Bone marrow (tissue), 2 donors: ENCODE measurements around the gene AMBRA1.

Source experiments
- DNase-seq, 2 donors: peaks; one replicate each; lab custom pipeline; 2025; lab: John Stamatoyannopoulos, UW

AMBRA1 gene

DNA sequence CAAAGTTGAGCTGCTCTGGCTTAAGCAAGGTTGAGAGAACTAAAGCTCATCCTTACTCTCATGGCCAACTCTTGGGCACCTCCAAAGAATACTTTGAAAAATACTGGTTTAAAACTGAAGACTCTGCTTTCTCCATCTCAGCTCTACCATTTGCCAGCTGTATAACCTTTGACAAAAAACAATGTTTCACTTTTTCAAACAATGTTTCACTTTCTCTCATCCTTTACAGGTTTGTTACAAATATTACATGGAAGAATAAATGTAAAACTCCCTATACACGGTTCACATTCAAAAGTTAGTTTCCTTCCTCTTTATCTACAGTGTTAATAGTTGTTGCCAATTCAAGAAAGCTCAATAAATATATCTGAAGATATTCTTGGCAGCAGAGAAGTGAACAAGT, 19.2 kb downstream of the AMBRA1 start:
- DNase-seq, result no peak

DNA sequence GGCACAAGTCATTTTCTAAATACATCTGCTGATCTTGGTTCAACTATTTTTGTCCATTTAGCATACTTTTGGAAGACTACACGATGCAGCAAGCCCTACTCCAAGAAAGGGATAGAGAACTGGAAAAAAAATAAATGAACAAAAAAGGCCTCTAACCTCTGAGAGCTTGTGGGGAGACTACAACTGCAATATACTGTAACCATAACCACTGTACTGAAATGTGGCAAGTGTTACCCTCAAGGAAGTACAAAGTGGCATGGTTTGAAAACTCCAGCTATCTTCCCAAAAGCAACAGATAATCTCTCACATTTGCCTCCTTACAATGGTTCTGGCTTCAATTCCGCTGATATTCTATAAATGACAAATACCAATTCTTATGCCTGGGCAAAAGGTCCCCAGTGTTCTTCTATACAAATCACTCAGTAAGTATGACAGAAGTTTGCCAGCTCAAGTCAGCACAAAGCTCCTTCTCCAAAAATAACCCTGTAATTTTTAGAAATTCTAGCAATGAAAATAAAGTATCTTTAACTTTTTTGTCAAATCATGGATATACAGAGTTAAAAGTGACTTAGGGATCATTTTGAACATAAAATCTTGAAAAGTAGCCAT, 22.9 kb downstream of the AMBRA1 start:
- DNase-seq, result no peak

DNA sequence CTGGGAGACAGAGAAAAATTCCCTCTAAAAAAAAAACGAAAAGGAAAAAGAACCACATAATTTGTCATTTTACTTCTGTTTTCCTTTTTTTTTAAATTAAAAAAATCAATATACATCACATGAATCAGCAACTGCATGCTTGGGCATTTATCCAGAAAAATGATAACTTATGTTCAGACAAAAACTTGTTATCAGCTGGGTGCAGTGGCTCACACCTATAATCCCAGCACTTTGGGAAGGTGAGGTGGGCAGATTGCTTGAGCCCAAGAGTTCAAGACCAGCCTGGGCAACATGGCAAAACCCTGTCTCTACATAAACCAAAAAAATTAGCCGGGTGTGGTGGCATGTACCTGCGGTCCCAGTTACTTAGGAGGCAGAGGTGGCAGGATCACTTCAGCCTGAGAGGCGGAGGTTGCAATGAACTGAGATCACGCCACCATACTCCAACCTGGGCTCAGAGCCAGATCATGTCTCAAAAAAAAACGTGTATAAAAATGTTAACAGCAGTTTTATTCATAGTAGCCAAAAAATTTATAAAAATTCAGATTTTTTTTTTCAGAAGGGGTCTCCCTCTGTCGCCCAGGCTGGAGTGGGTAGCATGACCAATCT, 28.5 kb downstream of the AMBRA1 start:
- no peak for DNase-seq

DNA sequence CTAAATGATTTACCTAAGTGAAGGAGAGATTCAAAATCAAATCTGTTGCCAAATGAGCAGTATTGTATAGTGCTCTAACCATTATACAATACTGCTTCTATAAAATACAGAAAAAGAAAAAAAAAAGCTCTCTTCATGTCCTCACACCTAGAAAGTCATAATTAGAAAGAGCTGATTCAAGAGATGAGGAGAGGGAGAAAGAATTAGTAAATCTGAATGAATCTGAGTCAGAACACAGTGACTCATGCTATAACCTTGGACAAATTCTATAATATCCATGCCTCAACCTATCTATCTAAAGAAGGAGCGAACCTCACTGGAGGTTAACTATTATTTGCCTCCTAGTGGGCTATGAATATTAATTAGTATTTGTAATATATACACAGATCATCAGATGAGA, 29.4 kb downstream of the AMBRA1 start:
- DNase-seq, result no peak

DNA sequence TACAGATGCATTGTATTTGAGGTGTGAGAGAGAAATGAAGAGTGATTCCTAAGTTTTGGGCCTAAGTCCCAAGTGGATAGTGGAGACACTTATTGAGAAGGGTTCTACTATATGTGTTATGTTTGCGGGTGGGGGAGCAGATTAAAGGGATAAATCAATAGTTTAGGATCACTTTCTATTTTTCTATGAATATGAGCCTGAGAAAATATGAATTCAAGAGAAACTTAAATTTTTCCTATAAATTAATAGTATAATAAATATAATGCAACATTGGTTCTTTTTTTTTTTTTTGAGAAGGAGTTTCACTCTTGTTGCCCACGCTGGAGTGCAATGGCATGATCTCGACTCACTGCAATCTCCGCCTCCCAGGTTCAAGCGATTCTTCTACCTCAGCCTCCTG, 31.3 kb downstream of the AMBRA1 start:
- no peak for DNase-seq

DNA sequence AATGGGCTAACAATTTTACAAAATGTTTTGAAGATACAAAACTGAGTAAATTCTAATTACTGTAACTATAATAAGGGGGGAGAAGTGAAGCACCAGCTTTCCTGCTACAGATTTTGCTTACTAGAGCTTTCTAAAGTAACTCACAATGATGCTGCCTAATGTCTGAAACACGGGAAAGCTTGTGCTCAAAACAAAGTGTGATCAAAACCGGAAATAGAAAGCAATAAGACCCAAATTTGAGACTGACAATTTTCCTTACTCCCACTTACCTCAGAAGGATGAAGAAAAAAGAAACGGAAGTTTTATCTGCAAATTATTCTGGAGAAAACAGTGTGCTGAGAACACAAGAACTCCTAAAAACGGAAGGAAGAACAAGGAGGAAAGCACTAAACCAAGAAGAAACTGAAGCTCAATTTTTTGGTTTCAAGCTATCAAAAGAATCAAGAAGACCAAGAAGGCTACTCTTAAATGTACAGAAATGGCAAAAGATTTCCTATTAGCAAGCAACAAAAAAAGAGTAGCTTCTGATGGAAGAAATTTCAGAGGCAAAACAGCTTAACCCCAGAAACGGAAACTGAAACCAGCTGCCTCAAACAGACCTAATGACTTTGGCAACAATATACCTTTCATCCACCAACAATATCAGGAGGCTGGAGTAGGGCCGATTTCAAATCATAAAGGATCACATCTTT, 33.4 kb downstream of the AMBRA1 start:
- DNase-seq, result peak in 1 of 2 donors; percentile 62

DNA sequence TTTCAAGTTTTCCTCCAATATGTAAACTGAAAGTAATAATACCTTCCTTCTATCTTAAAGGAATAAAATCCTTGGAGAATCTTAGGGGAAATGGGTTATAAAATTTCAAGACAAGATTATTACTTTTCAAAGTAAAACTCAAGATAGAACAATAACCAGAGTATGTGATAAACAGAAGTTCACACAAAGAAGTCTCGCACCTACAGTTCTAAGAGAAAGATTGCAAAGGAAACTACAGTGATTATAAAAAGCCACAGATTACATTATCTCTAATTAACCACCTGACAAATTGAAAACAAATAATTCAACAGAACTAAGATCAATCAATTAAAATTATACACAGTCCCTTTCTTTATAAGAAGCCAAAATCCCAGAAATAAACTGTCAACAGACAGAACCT, 34.0 kb downstream of the AMBRA1 start:
- DNase-seq, result no peak

DNA sequence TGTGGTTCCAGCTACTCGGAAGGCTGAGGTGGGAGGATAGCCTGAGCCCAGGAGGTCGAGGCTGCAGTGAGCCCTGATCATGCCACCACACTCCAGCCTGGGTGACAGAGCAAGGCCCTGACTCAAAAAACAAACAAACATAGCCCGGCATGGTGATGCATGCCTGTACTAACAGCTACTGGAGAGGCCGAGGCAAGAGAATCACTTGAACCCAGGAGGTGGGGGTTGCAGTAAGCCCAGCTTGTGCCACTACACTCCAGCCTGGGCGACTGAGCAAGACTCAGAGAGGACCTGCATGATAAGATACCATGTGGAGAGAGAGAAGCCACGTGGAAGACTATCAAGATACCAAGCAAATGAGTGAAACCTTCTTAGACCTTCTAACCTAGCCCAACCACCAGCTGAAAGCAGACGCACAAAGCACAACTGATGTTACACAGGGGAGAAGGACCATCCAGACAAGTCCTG, 36.1 kb downstream of the AMBRA1 start:
- no peak for DNase-seq

DNA sequence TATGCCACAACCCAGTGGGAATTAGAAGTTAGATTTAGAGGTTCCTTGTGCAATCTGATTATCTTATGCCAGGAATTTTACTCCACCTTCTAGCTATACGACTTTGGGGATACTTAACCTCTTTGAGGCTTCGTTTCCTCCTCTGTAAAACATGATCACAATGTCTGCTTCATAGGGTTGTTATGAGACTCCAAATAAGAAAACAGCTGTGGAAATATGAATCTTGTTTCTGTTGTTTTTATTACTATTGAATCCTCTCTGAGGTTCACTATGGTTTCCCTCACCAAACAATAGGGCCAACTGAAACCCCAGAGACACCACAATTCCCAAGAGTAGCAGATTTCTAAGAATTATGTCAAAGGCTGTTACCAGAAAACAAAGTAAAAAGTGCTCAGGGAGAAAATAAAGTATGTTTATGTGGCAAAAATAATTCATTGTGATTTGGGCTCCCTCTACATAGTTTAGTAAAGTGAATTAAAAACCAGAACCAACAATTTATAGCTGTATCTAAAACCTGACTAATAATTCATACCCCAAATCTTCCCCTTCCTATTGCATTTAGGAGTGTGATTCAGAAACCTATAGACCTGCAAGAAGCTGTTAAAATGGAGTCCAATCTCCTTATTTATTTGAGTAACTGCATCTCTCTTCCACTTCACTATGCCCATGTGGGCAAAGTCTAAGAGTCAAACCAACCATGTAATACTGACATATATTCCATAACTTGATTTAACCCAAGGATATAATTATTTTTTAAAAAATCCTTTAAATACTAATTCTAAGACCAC, 38.4 kb downstream of the AMBRA1 start:
- no peak for DNase-seq

DNA sequence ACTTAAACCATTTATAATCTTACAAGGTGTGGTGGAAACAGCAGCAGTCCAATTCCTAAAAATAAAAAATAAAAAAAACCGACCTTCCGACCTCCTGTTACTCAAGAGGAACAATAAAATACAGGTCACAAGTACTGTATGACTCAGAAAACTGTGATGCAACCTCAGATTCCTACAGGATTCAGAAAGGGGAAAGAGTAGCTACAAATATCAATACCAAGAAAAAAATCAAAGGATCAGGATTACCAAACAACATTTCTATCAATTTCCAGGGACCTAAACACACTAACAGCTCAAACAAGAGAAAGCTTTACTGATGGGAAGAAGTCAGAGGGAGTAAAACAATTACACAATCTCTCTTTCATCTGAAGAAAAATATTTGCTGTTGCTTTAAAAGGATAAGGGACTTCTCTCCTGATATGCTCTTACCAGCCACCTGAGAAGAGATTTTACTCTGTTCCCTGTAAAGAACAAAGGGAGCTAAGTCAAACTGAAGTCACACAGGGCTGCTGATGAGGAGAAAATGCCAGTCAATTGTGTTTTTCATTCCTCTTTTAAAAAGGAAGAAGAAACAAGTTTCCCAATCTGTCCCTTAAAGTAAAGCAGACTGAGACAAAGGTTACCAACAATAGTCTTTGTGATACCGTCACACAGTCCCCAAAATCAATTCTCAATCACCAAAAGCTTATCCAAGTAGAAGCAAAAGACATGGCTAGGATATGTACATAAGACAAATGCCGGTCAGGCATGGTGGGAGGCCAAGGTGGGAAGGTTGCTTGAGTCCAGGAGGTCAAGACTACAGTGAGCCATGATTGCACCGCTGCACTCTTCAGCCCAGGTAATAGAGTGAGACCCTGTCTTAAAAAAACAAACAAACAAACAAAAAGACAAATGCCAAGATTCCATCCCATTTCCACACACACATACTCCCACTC, 39.3 kb downstream of the AMBRA1 start:
- DNase-seq, result no peak

DNA sequence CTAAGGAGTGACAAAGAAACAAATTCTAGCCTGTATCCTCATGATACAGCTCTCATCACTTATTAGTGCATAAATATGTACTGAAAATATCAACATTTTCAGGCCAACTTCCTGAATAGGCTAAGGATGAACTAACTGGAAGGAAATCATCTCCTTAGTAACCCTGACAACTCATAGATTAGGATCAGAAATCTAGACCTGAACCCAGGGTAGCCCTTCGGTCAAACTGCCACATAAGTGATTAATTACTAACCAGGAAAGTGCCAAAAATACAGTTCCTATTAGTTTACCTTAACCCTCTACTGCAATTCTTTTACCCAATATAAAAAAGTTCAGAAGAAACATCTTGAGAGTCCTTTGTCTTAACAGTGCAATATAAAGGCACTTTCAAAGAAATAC, 40.0 kb downstream of the AMBRA1 start:
- DNase-seq, result no peak

DNA sequence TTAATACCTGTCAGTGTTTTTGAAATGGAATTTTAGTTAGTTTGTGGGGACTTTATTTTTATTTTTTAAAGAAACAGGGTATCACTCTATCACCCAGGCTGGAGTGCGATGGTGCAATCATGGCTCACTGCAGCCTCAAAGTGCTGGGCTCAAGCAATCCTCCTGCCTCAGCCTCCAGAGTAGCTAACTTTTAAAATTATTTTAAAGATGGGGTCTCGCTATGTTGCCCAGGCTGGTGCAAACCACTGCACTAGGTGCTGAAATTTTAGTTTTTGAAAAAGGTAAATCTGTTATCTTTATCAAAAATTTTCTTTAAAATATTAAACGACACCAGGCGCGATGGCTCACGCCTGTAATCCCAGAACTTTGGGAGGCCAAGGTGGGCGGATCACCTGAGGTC, 42.6 kb downstream of the AMBRA1 start:
- DNase-seq, result no peak

DNA sequence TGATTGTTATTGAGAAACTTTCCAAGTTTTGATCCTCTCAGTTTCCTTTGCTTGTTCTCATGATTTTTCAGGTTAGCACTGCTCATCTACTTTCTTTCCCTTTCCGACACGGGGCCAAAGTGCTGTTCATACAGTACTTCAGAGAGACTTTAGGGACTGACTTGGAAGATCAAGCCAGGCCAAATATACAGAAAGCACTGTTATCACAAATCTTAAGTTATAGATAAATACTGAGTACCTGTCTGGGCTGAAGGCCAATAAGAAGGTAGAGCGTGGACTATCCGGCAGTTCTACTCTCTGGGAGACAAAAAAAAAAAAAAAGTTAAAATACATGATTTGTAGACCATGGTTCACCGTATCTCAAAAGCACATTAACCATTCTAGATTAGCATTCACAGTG, 46.2 kb downstream of the AMBRA1 start:
- no peak for DNase-seq

DNA sequence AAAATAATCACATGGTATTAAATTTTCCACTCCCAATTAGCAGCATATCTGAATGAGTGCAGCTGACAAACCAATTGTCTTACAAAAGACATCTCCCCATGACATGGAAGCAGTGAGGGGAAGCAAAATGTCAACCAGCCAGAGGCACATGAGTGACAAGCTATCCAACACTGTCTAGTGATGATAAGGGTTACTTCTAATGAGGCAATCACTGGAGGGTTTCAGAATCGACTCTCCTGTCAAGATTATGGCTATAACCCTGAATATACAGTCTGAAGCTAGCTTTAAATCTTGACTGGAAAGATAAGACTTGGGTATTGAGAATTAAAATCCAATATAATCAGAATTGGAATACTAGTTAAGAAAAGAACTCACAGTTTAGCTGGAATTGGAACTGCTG, 50.3 kb downstream of the AMBRA1 start:
- DNase-seq, result no peak

DNA sequence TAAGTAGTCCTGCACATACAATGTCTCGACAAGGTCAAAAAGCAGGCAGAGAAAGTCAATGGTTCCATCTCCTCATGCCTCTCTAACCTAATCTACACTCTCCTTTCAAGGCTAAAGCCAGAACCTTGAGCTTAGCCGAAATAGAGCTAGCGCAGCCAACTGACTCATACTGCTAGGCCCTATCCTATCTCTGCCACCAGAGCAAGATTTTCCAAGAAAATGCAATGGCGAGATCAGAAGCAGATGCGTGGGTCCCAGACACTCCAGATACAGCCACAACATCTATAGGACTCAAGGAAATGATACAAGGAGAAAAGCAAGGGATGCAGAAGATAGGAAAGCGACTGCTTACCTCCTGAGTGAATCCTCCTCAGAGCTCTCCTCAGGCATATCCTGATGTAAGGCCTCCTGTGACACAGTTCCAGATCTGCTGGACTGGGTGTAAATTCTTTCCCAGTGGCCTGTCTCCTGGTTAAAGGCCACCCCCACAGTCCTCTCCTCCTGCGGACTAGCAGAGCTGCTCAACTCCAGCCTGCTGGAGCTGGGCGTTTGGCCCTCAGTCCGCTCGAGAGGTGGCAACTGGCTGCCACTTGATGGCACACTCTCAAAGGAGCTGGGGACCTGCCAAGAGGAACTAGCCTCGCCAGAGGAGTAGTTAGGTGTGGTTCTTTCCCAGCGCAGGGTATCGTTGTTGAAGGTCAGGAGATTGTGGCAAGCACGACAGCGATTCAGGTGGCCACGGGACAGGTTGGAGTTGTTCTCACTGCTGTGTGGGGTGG, 52.0 kb downstream of the AMBRA1 start:
- DNase-seq, result no peak

DNA sequence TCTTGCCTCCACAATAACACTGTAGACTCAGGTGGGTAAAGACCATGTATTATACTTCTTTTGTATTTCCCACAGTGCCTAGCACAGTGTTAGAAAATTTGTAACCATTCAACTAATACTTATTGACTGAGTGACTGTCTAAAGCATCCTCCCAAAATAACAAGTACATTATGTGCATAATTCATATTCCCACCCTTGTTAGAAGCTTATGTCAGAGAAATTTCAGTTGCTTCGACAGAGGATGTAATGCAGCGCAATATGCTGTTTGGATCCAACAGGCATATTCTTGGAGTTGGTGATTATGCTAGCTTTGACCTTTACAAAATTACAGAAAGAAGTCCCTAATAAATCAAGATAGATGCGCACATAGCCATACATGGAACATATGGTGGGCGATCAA, 53.0 kb downstream of the AMBRA1 start:
- DNase-seq, result no peak

DNA sequence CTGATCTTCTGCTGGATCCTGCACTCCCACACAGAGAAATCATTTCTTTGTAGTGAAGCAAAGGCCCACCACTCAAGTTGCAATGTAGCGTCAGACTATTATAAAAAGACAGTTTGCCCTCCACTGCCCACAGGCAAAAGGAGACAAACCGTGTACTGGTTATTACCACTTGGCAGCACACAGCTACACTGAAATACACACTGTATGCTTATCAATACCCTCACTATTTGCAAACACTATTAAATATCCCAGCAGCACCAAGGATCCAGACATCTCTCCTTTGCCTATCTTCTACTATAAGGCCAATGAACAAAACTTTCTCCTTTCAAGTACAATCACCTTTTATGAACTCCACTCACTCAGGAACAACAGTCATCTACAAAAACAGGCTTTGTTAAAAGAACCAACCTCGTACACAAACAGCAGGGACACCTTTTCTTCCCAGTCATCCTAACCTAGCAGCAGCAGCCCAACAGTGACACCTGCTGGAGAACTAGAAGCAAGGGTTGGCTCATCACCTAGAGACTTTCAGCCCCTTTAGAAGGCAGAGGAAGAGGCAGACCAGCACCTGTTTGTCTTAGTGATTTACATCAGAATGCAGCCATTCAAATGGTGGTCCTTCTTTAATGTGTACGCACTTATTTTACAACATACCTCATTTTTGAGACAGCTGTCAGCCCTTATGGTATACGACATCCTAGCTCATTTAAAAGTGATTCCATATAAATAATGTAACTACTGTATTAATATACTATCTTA, 56.1 kb downstream of the AMBRA1 start:
- peak in 1 of 2 donors; percentile 79 for DNase-seq

DNA sequence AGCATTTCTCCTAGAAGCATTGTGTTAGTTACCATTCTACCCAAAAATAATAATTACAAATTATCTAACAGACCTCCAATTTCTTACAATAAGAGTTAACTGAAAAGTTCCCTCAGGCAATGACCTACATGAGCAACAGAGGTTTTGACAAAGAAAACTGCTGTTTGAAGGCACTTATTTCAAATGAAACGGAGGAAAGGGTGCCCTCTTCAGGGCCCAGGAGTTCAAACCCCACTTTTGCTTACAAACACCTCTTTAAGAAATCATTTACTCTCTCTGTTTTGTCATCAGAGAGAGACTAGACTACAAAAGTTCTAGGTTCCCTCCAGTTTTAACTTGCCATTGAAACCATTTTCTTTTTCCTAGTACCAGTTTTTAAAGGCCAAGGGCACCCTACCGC, 56.7 kb downstream of the AMBRA1 start:
- no peak for DNase-seq

DNA sequence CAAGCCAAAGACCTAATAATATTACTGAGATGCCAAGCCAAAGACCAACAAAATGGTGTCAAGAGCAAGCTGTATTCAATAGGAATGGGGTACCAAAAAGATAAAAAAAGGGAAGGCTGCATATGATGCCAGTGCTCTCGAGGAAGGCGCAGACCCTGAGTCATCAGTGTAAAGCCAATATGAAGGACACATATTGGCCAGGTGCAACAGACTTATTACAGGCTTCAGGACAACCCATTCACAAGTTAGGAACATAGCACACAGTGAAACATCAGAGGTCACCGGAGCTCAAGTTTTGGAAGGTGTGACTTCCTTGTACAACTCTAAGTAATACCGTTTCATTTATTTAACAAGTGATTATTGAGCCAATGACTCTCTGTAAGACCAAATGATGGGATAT, 58.1 kb downstream of the AMBRA1 start:
- DNase-seq, result no peak

DNA sequence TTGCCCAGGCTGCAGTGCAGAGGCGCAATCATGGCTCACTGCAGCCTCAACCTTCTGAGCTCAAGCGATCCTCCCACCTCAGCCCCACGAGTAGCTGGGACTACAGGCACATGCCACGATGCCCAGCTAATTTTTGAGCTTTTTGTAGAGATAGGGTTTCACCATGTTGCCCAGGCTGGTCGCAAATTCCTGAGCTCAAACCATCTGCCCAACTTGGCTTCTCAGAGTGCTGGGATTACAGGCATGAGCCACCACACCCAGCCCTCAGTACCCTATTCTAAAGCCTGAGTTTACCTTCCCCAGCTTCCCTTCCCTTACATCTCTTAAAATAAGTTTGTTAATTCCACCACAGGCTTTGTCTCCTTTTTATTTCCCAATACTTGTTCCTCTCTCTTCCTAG, 59.1 kb downstream of the AMBRA1 start:
- DNase-seq, result no peak
